HG02571 (cell line): ENCODE results near the gene KRTAP10-4.
"Not testable (repeated sequence)": the region's sequence is repeated elsewhere in the genome, so short reads cannot be mapped to it uniquely, and the experiment has no call there.

Source experiments
- ATAC-seq: cut with Tn5 transposase; IDR thresholded peaks from one replicate; pipeline ENCODE4 v1.9.1; 2021; ENCODE audit warnings: mild to moderate bottlenecking, moderate library complexity; ENCODE audit not compliant: unreplicated experiment

Gene KRTAP10-4

GRCh38 chr21:44573630-44574456 is at the start of gene KRTAP10-4:
Gene KRTAP10-4 (plus strand): TSS chr21:44573729. CDS start chr21:44573759, 30 bp downstream.
- ATAC-seq, result not testable (repeated sequence)

GRCh38 chr21:44524414-44525371 is 48.8 kb upstream of the KRTAP10-4 start:
- ATAC-seq, result no peak

GRCh38 chr21:44525391-44526095 is 48.0 kb upstream of the KRTAP10-4 start:
- ATAC-seq, result no peak

GRCh38 chr21:44526096-44526997 is 47.2 kb upstream of the KRTAP10-4 start:
- no peak for ATAC-seq

GRCh38 chr21:44527156-44527982 is 46.2 kb upstream of the KRTAP10-4 start:
- no peak for ATAC-seq

GRCh38 chr21:44527983-44528633 is 45.4 kb upstream of the KRTAP10-4 start:
- ATAC-seq, result no peak

- no peak for ATAC-seq
Observed at GRCh38 chr21:44528634-44528995, 44.9 kb upstream of the KRTAP10-4 start.

- no peak for ATAC-seq
Observed at GRCh38 chr21:44529011-44529421, 44.5 kb upstream of the KRTAP10-4 start.

- no peak for ATAC-seq
Observed at GRCh38 chr21:44529503-44530125, 43.9 kb upstream of the KRTAP10-4 start.

- ATAC-seq, result no peak
Observed at GRCh38 chr21:44530221-44530902, 43.2 kb upstream of the KRTAP10-4 start.

- ATAC-seq, result no peak
Observed at GRCh38 chr21:44530903-44531605, 42.5 kb upstream of the KRTAP10-4 start.

- ATAC-seq, result no peak
Observed at GRCh38 chr21:44531606-44532564, 41.6 kb upstream of the KRTAP10-4 start.

GRCh38 chr21:44532712-44533111 is 40.8 kb upstream of the KRTAP10-4 start:
- ATAC-seq, result no peak

GRCh38 chr21:44533121-44533890 is 40.2 kb upstream of the KRTAP10-4 start:
- no peak for ATAC-seq
